H1 (cell line): ENCODE data around the gene LHFPL6. TPM values are rescaled to one million over a fixed set of nuclear protein-coding genes. Genes with fewer than 3 reads are reported as not detected.

Source experiments
- CTCF ChIA-PET: fragments of 300-600 bp; sonication (Branson Sonifier 250); formaldehyde crosslinking; loops from one replicate; lab custom pipeline; 2021; ENCODE audit not compliant: partially characterized antibody; lab: Charles Lee
- POLR2A ChIA-PET: fragments of 300-600 bp; sonication (Branson Sonifier 250); formaldehyde crosslinking; loops from one replicate; lab custom pipeline; 2021; ENCODE audit warnings: inconsistent platforms; ENCODE audit not compliant: partially characterized antibody; lab: Charles Lee
- DNase-seq, 2 experiments: peaks; one replicate each; pipeline versions ENCODE4 v3.0.0 to v3.0.0-alpha.2; 2010 to 2022; ENCODE audit warnings: low spot score in 2 of 2, low read depth in 1 of 2, mixed read lengths in 1 of 2
- FAIRE-seq: peaks from 2 replicates; lab custom pipeline; 2011; peaks lifted over from hg19 to GRCh38; lab: Jason Lieb, UNC
- H2AFZ ChIP-seq: 2 replicates; pipeline ENCODE4 v1.8.1; 2012; ENCODE audit warnings: low read length, inconsistent platforms
- H2AK5ac ChIP-seq: 2 replicates; pipeline ENCODE4 v1.6.1; 2013; ENCODE audit warnings: low read depth, low read length
- H2BK120ac ChIP-seq: replicated peaks from 2 replicates; pipeline ENCODE3; 2013; ENCODE audit warnings: low read depth, low read length, inconsistent platforms
- H2BK12ac ChIP-seq: 2 replicates; pipeline ENCODE4 v1.6.1; 2013; ENCODE audit warnings: low read depth, low read length
- H2BK15ac ChIP-seq: 2 replicates; pipeline ENCODE4 v1.6.1; 2013; ENCODE audit warnings: low read length
- H2BK20ac ChIP-seq: 2 replicates; pipeline ENCODE4 v1.6.1; 2013; ENCODE audit warnings: low read length
- H2BK5ac ChIP-seq: 2 replicates; pipeline ENCODE4 v1.6.1; 2013; ENCODE audit warnings: low read depth, low read length
- H3K14ac ChIP-seq: 2 replicates; pipeline ENCODE4 v1.6.1; 2013; ENCODE audit warnings: inconsistent platforms; ENCODE audit not compliant: insufficient read length
- H3K18ac ChIP-seq: 2 replicates; pipeline ENCODE4 v1.6.1; 2013; ENCODE audit warnings: low read length; ENCODE audit errors: extremely low read depth
- H3K23ac ChIP-seq: 2 replicates; pipeline ENCODE4 v1.6.1; 2013; ENCODE audit warnings: inconsistent platforms; ENCODE audit not compliant: insufficient read length
- H3K23me2 ChIP-seq: 2 replicates; pipeline ENCODE4 v1.6.1; 2013; ENCODE audit warnings: low read depth, low read length
- H3K27ac ChIP-seq: 2 replicates; pipeline ENCODE4 v1.6.1; 2011; ENCODE audit warnings: low read depth, low read length, inconsistent platforms
- H3K27me3 ChIP-seq, 4 experiments: replicated peaks in 1 of 4; 1 replicate in 1 of 4; 2 replicates in 3 of 4; pipeline versions ENCODE4 v1.6.1 to v1.8.1; 2011 to 2013; ENCODE audit warnings: low read length in 3 of 4, mild to moderate bottlenecking in 3 of 4, inconsistent platforms in 2 of 4, mixed read lengths in 2 of 4, moderate library complexity in 1 of 4; ENCODE audit not compliant: control insufficient read depth in 3 of 4, insufficient read depth in 3 of 4; ENCODE audit errors: extremely low read depth in 1 of 4
- H3K36me3 ChIP-seq, 4 experiments: 2 replicates each; pipeline versions ENCODE4 v1.6.1 to v1.8.1; 2011 to 2013; ENCODE audit warnings: mild to moderate bottlenecking in 4 of 4, low read length in 3 of 4, moderate library complexity in 2 of 4, control low read depth in 1 of 4, inconsistent platforms in 1 of 4; ENCODE audit not compliant: insufficient read depth in 4 of 4, control insufficient read depth in 2 of 4
- H3K4ac ChIP-seq: replicated peaks from 2 replicates; pipeline ENCODE3; 2013; ENCODE audit warnings: low read length, low read depth, mixed read lengths, inconsistent platforms; ENCODE audit not compliant: insufficient read length
- H3K4me1 ChIP-seq, 4 experiments: replicated peaks in 1 of 4; 1 replicate in 1 of 4; 2 replicates in 3 of 4; pipeline versions ENCODE4 v1.6.1 to v1.8.1; 2011 to 2013; ENCODE audit warnings: low read length in 3 of 4, inconsistent platforms in 2 of 4, mixed read lengths in 1 of 4; ENCODE audit not compliant: insufficient read depth in 4 of 4, control insufficient read depth in 3 of 4
- H3K4me2 ChIP-seq, 2 experiments: 2 replicates each; pipeline versions ENCODE4 v1.6.1 to v1.8.1; 2011 to 2013; ENCODE audit warnings: low read depth in 2 of 2, low read length in 2 of 2, control low read depth in 1 of 2, inconsistent platforms in 1 of 2, mild to moderate bottlenecking in 1 of 2; ENCODE audit not compliant: insufficient read depth in 1 of 2
- H3K4me3 ChIP-seq, 4 experiments: fragments of 200-600, 300-600 bp in 1 of 4; sonication (generic), shearing (Covaris generic), sonication (Bioruptor Twin) in 1 of 4; 2 replicates each; pipeline versions ENCODE4 v1.5.1 to v1.8.1; 2011 to 2016; ENCODE audit warnings: low read length in 4 of 4, low read depth in 3 of 4, control low read depth in 2 of 4, inconsistent platforms in 2 of 4, mild to moderate bottlenecking in 2 of 4, mixed read lengths in 1 of 4, moderate library complexity in 1 of 4; ENCODE audit not compliant: insufficient read depth in 2 of 4; ENCODE audit errors: extremely low read depth in 1 of 4
- H3K56ac ChIP-seq: replicated peaks from 2 replicates; pipeline ENCODE3; 2013; ENCODE audit warnings: low read depth, mild to moderate bottlenecking, mixed read lengths, low read length, inconsistent platforms; ENCODE audit not compliant: insufficient read length
- H3K79me1 ChIP-seq: 2 replicates; pipeline ENCODE4 v1.6.1; 2013; ENCODE audit warnings: low read depth, low read length, control low read depth
- H3K79me2 ChIP-seq, 2 experiments: 2 replicates each; pipeline versions ENCODE4 v1.6.1 to v1.8.1; 2012 to 2013; ENCODE audit warnings: low read length in 2 of 2, mild to moderate bottlenecking in 2 of 2, inconsistent platforms in 1 of 2; ENCODE audit not compliant: insufficient read depth in 2 of 2, control insufficient read depth in 1 of 2
- H3K9ac ChIP-seq, 4 experiments: replicated peaks in 1 of 4; 1 replicate in 1 of 4; 2 replicates in 3 of 4; pipeline versions ENCODE4 v1.6.1 to v1.8.1; 2011 to 2013; ENCODE audit warnings: low read depth in 3 of 4, low read length in 3 of 4, control low read depth in 2 of 4, mild to moderate bottlenecking in 2 of 4, moderate library complexity in 2 of 4, inconsistent platforms in 1 of 4; ENCODE audit errors: extremely low read depth in 1 of 4
- H3K9me3 ChIP-seq, 2 experiments: 2 replicates each; pipeline versions ENCODE4 v1.6.1 to v1.8.1; 2012 to 2013; ENCODE audit warnings: mild to moderate bottlenecking in 2 of 2, moderate library complexity in 2 of 2, control low read depth in 1 of 2, inconsistent platforms in 1 of 2, low read depth in 1 of 2, low read length in 1 of 2, mixed read lengths in 1 of 2; ENCODE audit not compliant: insufficient read depth in 2 of 2
- H4K20me1 ChIP-seq, 2 experiments: replicated peaks in 1 of 2; 2 replicates each; pipeline versions ENCODE3 to v1.8.1; 2011 to 2013; ENCODE audit warnings: inconsistent platforms in 2 of 2, low read length in 2 of 2, mild to moderate bottlenecking in 1 of 2; ENCODE audit not compliant: insufficient read depth in 2 of 2, control insufficient read depth in 1 of 2
- H4K5ac ChIP-seq: 2 replicates; pipeline ENCODE4 v1.6.1; 2013; ENCODE audit warnings: low read length, low read depth, mixed read lengths, inconsistent platforms; ENCODE audit not compliant: insufficient read length
- H4K8ac ChIP-seq: 2 replicates; pipeline ENCODE4 v1.8.0; 2013; ENCODE audit warnings: mild to moderate bottlenecking, moderate library complexity, low read length, inconsistent platforms; ENCODE audit not compliant: insufficient read depth; ENCODE audit errors: extremely low read depth
- H4K91ac ChIP-seq: replicated peaks from 2 replicates; pipeline ENCODE3; 2013; ENCODE audit warnings: low read length, mixed read lengths, inconsistent platforms; ENCODE audit not compliant: insufficient read length
- BRCA1 ChIP-seq: IDR thresholded peaks from 2 replicates; pipeline ENCODE4 v1.6.1; 2012; ENCODE audit warnings: low read depth, low read length, improper control_type of control experiment
- GABPA ChIP-seq: IDR thresholded peaks from 2 replicates; pipeline ENCODE4 v1.6.1; 2011; ENCODE audit warnings: mild to moderate bottlenecking, low read length, moderate library complexity, borderline replicate concordance; ENCODE audit not compliant: insufficient read depth
- GTF2F1 ChIP-seq: IDR thresholded peaks from 2 replicates; pipeline ENCODE4 v1.6.1; 2012; ENCODE audit warnings: low read depth, low read length, improper control_type of control experiment, borderline replicate concordance
- HDAC2 ChIP-seq, 2 experiments: fragments of 300-600 bp in 1 of 2; sonication (generic) in 1 of 2; IDR thresholded peaks; 2 replicates each; pipeline ENCODE4 v1.6.1; 2011 to 2012; ENCODE audit warnings: low read depth in 2 of 2, low read length in 2 of 2, mild to moderate bottlenecking in 2 of 2, moderate library complexity in 2 of 2, borderline replicate concordance in 1 of 2, inconsistent platforms in 1 of 2
- KDM5A ChIP-seq: fragments of 200-600 bp; IDR thresholded peaks from 2 replicates; pipeline ENCODE4 v1.7.1; 2012; ENCODE audit warnings: mild to moderate bottlenecking, low read length, inconsistent platforms, mixed read lengths
- NANOG ChIP-seq: IDR thresholded peaks from 2 replicates; pipeline ENCODE4 v1.6.1; 2011; ENCODE audit warnings: low read length, low read depth, mild to moderate bottlenecking, inconsistent platforms; ENCODE audit not compliant: insufficient read depth, poor library complexity, severe bottlenecking
- PHF8 ChIP-seq: fragments of 200-600 bp; sonication (generic); conservative IDR thresholded peaks from 2 replicates; pipeline ENCODE4 v1.7.1; 2012; ENCODE audit warnings: low read depth, mild to moderate bottlenecking, inconsistent platforms, low read length, moderate library complexity
- POLR2AphosphoS5 ChIP-seq: IDR thresholded peaks from 2 replicates; pipeline ENCODE4 v1.6.1; 2011; ENCODE audit warnings: low read depth, low read length
- ZNF274 ChIP-seq: IDR thresholded peaks from 2 replicates; pipeline ENCODE4 v1.7.0; 2012; ENCODE audit warnings: low read length, borderline replicate concordance; ENCODE audit errors: extremely low read depth
- WGBS, 2 experiments: shearing (Covaris generic) in 1 of 2; methylation state at CpG; one replicate each; pipeline versions ENCODE4 v1.1.6 to v1.1.7; 2013 to 2015; ENCODE audit warnings: low lambda C conversion rate in 2 of 2, mixed read lengths in 2 of 2, inconsistent platforms in 1 of 2, low coverage in 1 of 2, missing lambda C conversion rate in 1 of 2; ENCODE audit not compliant: insufficient replicate concordance in 2 of 2, insufficient coverage in 1 of 2, insufficient read length in 1 of 2; ENCODE audit errors: extremely low coverage in 1 of 2, missing lambda C conversion rate in 1 of 2; 5-methylcytosine and 5-hydroxymethylcytosine counted together
- polyA plus RNA-seq, 7 experiments: library from polyadenylated mRNA; depleted of rRNA in 3 of 7; stranded (reverse) in 5 of 7; unstranded in 2 of 7; fragments of >200 nt in 5 of 7; fragments of 200-250 nt in 2 of 7; gene quantifications; 1 replicate in 5 of 7; 2 replicates in 1 of 7; 4 replicates in 1 of 7; pipeline versions ENCODE4 v1.2.1 to v1.2.3, GENCODE V29; 2011 to 2013; ENCODE audit warnings: missing spikeins in 2 of 7, mixed read lengths in 2 of 7
- total RNA-seq: library from RNA; stranded (reverse); fragmentation: NEBNext Ultra II Directional; extraction: Animal tissue kit (Norgen Biotek cat#: 25700); gene quantifications from 2 replicates; pipeline ENCODE4 v1.2.1, GENCODE V29; 2021

The LHFPL6 gene
- total and polyA plus RNA-seq, 2 of the 8 experiments (the other 6 are each of a cell fraction or from before 2014, with no cell fraction given), result 7.6 to 17.0 TPM

DNA sequence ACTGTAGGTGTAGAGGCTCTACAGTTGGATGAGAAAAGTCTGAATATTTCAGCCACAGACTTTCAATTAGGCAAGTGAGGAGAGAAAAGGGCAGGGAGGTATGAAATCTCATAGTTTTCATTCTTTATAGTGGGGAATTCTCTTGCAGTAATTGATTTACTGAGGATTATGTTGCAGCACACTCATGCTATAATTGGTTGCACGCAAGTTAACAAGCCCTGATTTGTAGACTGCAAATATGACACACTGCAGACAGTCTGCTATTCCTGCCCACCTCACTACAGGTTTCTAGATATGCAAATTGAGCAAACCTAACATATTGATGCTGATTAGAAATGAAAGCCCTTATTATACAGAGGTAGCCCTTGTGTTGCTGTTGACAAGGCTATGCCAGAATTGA lies 139.4 kb downstream of the LHFPL6 start:
- WGBS, 2 experiments, result 88% methylated on average over 1 of the region's 1 CpG; no CpG with 5 or more reads in 1 of the 2 experiments
- no peak overlapping the region for H3K9ac ChIP-seq

More for the DNA sequence above, 139.4 kb downstream of the LHFPL6 start:
- Histone ChIP-seq H3K56ac (no peak overlapping the region), H4K8ac (no peak overlapping the region), H2BK5ac (no peak overlapping the region), H2BK15ac (no peak overlapping the region), H2BK12ac (no peak overlapping the region), H3K4me3 (no peak overlapping the region), H3K23ac (no peak overlapping the region), H3K14ac (no peak overlapping the region), H3K79me2 (no peaks in the 10 kb centered on the region), H3K9me3 (no peaks in the 10 kb centered on the region), H4K5ac (no peak overlapping the region), H3K27ac (no peak overlapping the region), H3K23me2 (peaks cover 2% of the 10 kb centered on the region; the same call in 1 of the 2 replicates), H3K4me2 (no peak overlapping the region), H4K91ac (no peak overlapping the region), H3K4me1 (peaks cover 0 to 5% (median 0%) of the 10 kb centered on the region in 4 experiments; a peak in 1 of 7 replicates), H2AFZ (no peak overlapping the region), H3K79me1 (no peaks in the 10 kb centered on the region), H4K20me1 (no peaks in the 10 kb centered on the region), H2BK20ac (no peak overlapping the region), H3K18ac (no peak overlapping the region), H3K4ac (no peak overlapping the region), H2AK5ac (no peak overlapping the region), H2BK120ac (no peak overlapping the region), H3K27me3 (no peaks in the 10 kb centered on the region), H3K36me3 (no peaks in the 10 kb centered on the region)
- ChIA-PET POLR2A (no interaction called here), CTCF (no interaction called here)
- FAIRE-seq (no peak), DNase-seq (no peak)
- TF ChIP-seq NANOG, result no peak
- TF ChIP-seq GABPA, result no peak
- no peak for TF ChIP-seq PHF8
- TF ChIP-seq KDM5A, result no peak
- no peak for TF ChIP-seq GTF2F1
- TF ChIP-seq BRCA1, result no peak
- no peak for TF ChIP-seq ZNF274
- TF ChIP-seq HDAC2 (IDR thresholded peaks at IDR 0.05; ENCODE audit: borderline replicate concordance in 1 of 2, low read depth in 2 of 2, low read length in 2 of 2), result no peak
- TF ChIP-seq POLR2AphosphoS5, result no peak
